GM18519 (cell line): ENCODE results near the gene DDTL.
A peak's percentile ranks its signal among the peaks of the same experiment; 100 is the strongest.
"Not testable (repeated sequence)": the region's sequence is repeated elsewhere in the genome, so short reads cannot be mapped to it uniquely, and the experiment has no call there.

ENCODE experiments used
- ATAC-seq: cut with Tn5 transposase; IDR thresholded peaks from one replicate; pipeline ENCODE4 v1.9.1; 2021; ENCODE audit warnings: mild to moderate bottlenecking, moderate library complexity; ENCODE audit not compliant: unreplicated experiment, low FRiP score

DDTL gene

GRCh38 chr22:23969071-23969470 lies 2.4 kb downstream of the DDTL start:
- ATAC-seq: no peak

GRCh38 chr22:23970201-23970641 lies 3.5 kb downstream of the DDTL start:
- no peak for ATAC-seq

- no peak for ATAC-seq
These were observed 4.3 kb downstream of the DDTL start for GRCh38 chr22:23970816-23971486.

GRCh38 chr22:23971927-23972326 lies 5.2 kb downstream of the DDTL start:
- ATAC-seq: not testable (repeated sequence)

- peak; percentile 68 for ATAC-seq
These were observed 7.7 kb downstream of the DDTL start, which contains the start of gene DDT for GRCh38 chr22:23974345-23974744. Gene DDT (minus strand): TSS chr22:23974441. CDS start chr22:23974414, 27 bp downstream.

GRCh38 chr22:23974836-23975352 lies 8.2 kb downstream of the DDTL start:
- ATAC-seq: not testable (repeated sequence)

- ATAC-seq: not testable (repeated sequence)
These were observed 10.6 kb downstream of the DDTL start for GRCh38 chr22:23977304-23977703.

- not testable (repeated sequence) for ATAC-seq
These were observed 13.0 kb downstream of the DDTL start, which contains the start of gene GSTT2 for GRCh38 chr22:23979557-23980240. Gene GSTT2 (plus strand): TSS chr22:23980134.

- not testable (repeated sequence) for ATAC-seq
These were observed 13.9 kb downstream of the DDTL start for GRCh38 chr22:23980567-23980966.

GRCh38 chr22:23984430-23984829 lies 17.7 kb downstream of the DDTL start:
- ATAC-seq: no peak

- not testable (repeated sequence) for ATAC-seq
These were observed 19.4 kb downstream of the DDTL start for GRCh38 chr22:23986089-23986488.

GRCh38 chr22:23986538-23987178 lies 20.0 kb downstream of the DDTL start:
- ATAC-seq: not testable (repeated sequence)

GRCh38 chr22:23989583-23990244 lies 23.0 kb downstream of the DDTL start:
- not testable (repeated sequence) for ATAC-seq

- not testable (repeated sequence) for ATAC-seq
These were observed 26.4 kb downstream of the DDTL start for GRCh38 chr22:23993080-23993479.

- ATAC-seq: not testable (repeated sequence)
These were observed 27.0 kb downstream of the DDTL start for GRCh38 chr22:23993581-23994177.

GRCh38 chr22:23997092-23997491 lies 30.4 kb downstream of the DDTL start:
- no peak for ATAC-seq

GRCh38 chr22:23999779-24000178 lies 33.1 kb downstream of the DDTL start:
- ATAC-seq: not testable (repeated sequence)

GRCh38 chr22:24001314-24001713 lies 34.6 kb downstream of the DDTL start:
- ATAC-seq: no peak

GRCh38 chr22:24002272-24002671 lies 35.6 kb downstream of the DDTL start:
- no peak for ATAC-seq

- ATAC-seq: no peak
These were observed 36.2 kb downstream of the DDTL start for GRCh38 chr22:24002851-24003250.
